Esophagus muscularis mucosa (tissue), 3 donors: Measurements from ENCODE around the gene KRT28.

ENCODE experiments used
- POLR2AphosphoS5 ChIP-seq, 2 donors: sonication (generic); formaldehyde crosslinking; IDR thresholded peaks; one replicate each; pipeline ENCODE4 v1.6.1; 2017; ENCODE audit warnings: antibody characterized with exemption in 2 of 2
- TF ChIP-seq, protein P1 (sequence below), 3 experiments: fragments of 200-600 bp in 2 of 3; fragments of 450-650 bp in 1 of 3; sonication (generic) in 2 of 3; IDR thresholded peaks; one replicate each; pipeline ENCODE4 v1.5.1; 2017 to 2019; ENCODE audit warnings: antibody characterized with exemption in 3 of 3, mild to moderate bottlenecking in 2 of 3, moderate library complexity in 1 of 3

DNA sequence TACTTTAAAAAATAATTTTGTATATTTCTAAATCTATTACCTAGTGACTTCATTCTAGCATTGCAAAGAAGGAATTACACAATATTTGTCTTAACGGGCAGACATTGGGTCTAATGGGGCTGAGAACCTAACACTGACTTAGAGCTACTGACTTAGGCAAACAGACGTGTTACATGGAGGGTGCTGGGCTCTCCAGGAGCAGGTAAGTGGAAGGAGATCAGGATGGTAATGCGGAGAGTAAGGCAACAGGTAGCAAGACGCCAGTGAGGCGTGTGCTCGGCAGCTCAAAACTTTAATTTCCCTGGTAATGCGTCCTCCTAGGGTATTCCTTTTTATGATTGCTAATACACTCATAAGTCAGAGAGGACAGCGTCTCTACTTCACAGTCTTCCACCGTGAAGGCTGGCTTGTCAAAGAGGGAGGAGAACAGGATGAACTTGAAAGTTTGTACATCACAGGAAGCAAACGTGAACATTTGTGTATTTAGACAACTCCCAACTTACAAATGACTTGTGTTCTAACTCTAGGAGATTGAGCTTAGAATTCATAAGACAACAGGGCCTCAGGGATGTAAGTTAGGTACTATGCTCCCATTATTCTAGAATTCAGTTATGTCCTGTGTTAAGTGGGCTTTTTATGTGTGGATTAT, 4.6 kb downstream of the KRT28 start:
- TF ChIP-seq, protein P1, sequence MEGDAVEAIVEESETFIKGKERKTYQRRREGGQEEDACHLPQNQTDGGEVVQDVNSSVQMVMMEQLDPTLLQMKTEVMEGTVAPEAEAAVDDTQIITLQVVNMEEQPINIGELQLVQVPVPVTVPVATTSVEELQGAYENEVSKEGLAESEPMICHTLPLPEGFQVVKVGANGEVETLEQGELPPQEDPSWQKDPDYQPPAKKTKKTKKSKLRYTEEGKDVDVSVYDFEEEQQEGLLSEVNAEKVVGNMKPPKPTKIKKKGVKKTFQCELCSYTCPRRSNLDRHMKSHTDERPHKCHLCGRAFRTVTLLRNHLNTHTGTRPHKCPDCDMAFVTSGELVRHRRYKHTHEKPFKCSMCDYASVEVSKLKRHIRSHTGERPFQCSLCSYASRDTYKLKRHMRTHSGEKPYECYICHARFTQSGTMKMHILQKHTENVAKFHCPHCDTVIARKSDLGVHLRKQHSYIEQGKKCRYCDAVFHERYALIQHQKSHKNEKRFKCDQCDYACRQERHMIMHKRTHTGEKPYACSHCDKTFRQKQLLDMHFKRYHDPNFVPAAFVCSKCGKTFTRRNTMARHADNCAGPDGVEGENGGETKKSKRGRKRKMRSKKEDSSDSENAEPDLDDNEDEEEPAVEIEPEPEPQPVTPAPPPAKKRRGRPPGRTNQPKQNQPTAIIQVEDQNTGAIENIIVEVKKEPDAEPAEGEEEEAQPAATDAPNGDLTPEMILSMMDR (IDR thresholded peaks at IDR 0.05): no peak
- TF ChIP-seq POLR2AphosphoS5 (IDR thresholded peaks at IDR 0.05): no peak
